Measurements from ENCODE around the gene NSFL1C.

NSFL1C gene

GRCh38 chr20:1491860-1492642, 25.4 kb upstream of the NSFL1C start:
- FAIRE-seq (no peak), DNase-seq (ENCODE audit: insufficient read length, low spot score) (no peak)

GRCh38 chr20:1491281-1491840, 24.7 kb upstream of the NSFL1C start, which contains the start of gene SIRPB2:
Gene SIRPB2 (minus strand): TSS chr20:1491420. CDS start chr20:1491359, 61 bp downstream.
- no peak for DNase-seq (ENCODE audit: insufficient read length, low spot score)
- no peak for FAIRE-seq
- no peak for TF ChIP-seq CTCF (IDR thresholded peaks at IDR 0.05; ENCODE audit: insufficient read depth, missing control alignments)

More at GRCh38 chr20:1491860-1492642, 25.4 kb upstream of the NSFL1C start:
- TF ChIP-seq CTCF (IDR thresholded peaks at IDR 0.05; ENCODE audit: insufficient read depth, missing control alignments) = no peak

GRCh38 chr20:1490643-1491195, 24.1 kb upstream of the NSFL1C start:
- no peak for FAIRE-seq
- TF ChIP-seq CTCF (IDR thresholded peaks at IDR 0.05; ENCODE audit: insufficient read depth, missing control alignments) = no peak
- DNase-seq (ENCODE audit: insufficient read length, low spot score) = no peak

- FAIRE-seq = no peak
- TF ChIP-seq CTCF (IDR thresholded peaks at IDR 0.05; ENCODE audit: insufficient read depth, missing control alignments) = no peak
- DNase-seq (ENCODE audit: insufficient read length, low spot score) = no peak
These were observed 23.3 kb upstream of the NSFL1C start for GRCh38 chr20:1489764-1490436.

GRCh38 chr20:1489325-1489724, 22.7 kb upstream of the NSFL1C start:
- FAIRE-seq = no peak
- DNase-seq (ENCODE audit: insufficient read length, low spot score) = no peak
- TF ChIP-seq CTCF (IDR thresholded peaks at IDR 0.05; ENCODE audit: insufficient read depth, missing control alignments) = no peak

- DNase-seq (ENCODE audit: insufficient read length, low spot score) (no peak), FAIRE-seq (no peak)
- TF ChIP-seq CTCF (IDR thresholded peaks at IDR 0.05; ENCODE audit: insufficient read depth, missing control alignments) = no peak
These were observed 19.9 kb upstream of the NSFL1C start for GRCh38 chr20:1486566-1486965.
